Smooth muscle cell of trachea (primary cell): ENCODE results near the gene APH1B. TPM values are rescaled to one million over a fixed set of nuclear protein-coding genes. Genes with fewer than 3 reads are reported as not detected.

ENCODE experiments used
- total RNA-seq: library from RNA; depleted of rRNA; stranded (reverse); fragments of >200 nt; gene quantifications from 2 replicates; pipeline ENCODE4 v1.2.1, GENCODE V29; 2014

APH1B gene
- total RNA-seq = 24.3 and 27.1 TPM in 2 replicates

GRCh38 chr15:63277038-63277892 lies at the start of gene APH1B:
APH1B (plus strand) TSS chr15:63277605; CDS start chr15:63277624, 19 bp downstream.

Other genes starting within 250 kb of the APH1B start
- gene TPM1, start 234.9 kb upstream of the APH1B start, total RNA-seq = 169 and 229 TPM in 2 replicates
- gene LACTB, start 155.7 kb upstream of the APH1B start, total RNA-seq = 25.9 and 27.3 TPM in 2 replicates
- 317 and 373 TPM in 2 replicates for gene RPS27L, start 120.1 kb upstream of the APH1B start, total RNA-seq
- gene RAB8B, start 88.0 kb upstream of the APH1B start, total RNA-seq = 123 and 209 TPM in 2 replicates
- 94.0 and 255 TPM in 2 replicates for gene CA12, start 104.2 kb downstream of the APH1B start, total RNA-seq
- gene USP3, start 227.0 kb downstream of the APH1B start, total RNA-seq = 40.4 and 52.4 TPM in 2 replicates